D341Med (cell line): ENCODE results near the gene SMPD2.

Source experiments
- DNase-seq: peaks from one replicate; pipeline ENCODE4 v3.0.0; 2012; ENCODE audit warnings: low spot score

SMPD2 gene, protein sequence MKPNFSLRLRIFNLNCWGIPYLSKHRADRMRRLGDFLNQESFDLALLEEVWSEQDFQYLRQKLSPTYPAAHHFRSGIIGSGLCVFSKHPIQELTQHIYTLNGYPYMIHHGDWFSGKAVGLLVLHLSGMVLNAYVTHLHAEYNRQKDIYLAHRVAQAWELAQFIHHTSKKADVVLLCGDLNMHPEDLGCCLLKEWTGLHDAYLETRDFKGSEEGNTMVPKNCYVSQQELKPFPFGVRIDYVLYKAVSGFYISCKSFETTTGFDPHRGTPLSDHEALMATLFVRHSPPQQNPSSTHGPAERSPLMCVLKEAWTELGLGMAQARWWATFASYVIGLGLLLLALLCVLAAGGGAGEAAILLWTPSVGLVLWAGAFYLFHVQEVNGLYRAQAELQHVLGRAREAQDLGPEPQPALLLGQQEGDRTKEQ

DNA sequence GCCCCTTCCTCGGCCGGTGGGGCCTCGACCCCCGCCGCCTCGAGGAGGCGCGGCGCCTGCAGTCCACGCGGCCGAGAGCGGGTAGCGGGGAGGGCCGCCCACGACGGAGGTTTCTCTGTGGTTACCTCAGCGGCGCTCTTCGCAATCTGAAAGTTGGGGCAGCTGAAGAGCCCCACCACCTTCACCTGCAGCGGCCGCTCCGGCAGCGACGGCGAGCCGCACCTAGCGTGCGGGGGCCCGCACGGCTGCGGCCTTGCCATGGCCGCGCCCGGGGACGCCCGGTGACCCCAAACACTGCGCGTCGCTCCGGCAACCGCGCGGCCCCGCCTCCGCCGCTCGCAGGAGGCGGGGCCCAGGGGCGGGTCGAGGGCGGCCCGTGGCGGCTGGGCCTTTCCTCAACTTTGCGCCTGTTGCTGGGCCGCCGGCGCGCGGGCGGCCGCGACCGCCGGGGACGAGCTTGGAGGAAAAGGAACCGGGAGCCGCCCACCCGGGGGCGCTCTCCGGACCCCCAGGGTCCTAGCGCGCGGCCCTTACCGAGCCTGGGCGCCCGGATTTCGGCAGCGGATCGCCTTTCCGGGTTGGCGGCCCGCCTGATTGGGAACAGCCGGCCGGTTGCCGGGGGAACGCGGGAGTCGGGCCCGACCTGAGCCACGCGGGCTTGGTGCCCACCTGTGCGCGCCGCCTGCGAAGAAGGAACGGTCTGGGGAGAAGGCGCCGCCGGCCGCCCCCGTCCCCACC lies at the start of gene SMPD2, which contains the start of gene PPIL6:
Gene SMPD2, plus strand, starts transcription at position 394 of the 738 bp plus-strand sequence. CDS start 398 bp downstream, outside the sequence.
Gene PPIL6, minus strand, starts transcription at position 298 of the 738 bp plus-strand sequence. Its CDS starts 38 bp downstream, at position 260.
- DNase-seq, result peak; percentile 98

DNA sequence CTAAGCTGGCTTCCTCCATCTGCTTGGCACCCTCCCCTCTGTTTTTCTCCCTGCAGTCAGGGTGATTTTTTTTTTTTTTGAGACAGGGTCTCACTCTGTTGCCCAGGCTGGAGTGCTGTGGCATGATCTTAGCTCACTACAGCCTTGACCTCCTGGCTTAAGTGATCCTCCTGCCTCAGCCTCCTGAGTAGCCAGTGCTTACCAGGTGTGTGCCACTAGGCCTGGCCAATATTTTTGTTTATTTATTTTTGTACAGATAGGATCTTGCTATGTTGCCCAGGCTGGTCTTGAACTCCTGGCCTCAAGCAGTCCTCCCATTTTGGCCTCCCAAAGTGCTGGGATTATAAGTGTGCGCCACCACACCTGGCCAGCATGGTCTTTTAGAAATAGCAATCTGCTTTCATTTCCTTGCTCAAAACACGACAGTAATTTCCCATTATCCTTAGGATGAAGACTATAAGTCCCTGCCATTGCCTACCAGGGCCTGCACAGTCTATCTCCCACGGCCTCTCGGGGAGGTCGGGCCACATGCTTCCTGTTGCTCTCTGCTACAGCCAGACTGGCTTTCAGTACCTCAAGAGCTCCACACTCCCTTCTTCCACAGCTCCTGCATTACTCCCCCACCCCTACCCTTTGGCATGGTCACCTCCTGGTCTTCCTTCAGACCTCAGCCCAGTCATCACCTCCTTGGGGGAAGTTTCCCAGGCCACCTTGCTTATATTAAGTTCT lies 47.2 kb upstream of the SMPD2 start:
- DNase-seq, result no peak

DNA sequence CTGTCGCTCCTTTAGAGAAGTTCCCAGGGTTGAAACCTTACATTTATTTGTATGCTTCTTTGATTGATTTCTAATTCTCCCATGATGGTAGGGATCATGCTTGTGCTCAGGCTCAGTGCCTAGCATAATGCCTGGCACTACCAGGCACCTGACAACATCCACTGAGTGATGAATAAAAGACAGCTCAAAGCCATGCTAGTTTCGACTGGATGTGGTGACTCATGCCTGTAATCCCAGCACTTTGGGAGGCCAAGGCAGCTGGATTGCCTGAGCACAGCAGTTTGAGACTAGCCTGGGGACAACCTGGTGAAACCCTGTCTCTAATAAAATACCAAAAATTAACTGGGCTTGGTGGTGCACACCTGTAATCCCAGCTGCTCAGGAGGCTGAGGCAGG lies 46.6 kb upstream of the SMPD2 start:
- no peak for DNase-seq

DNA sequence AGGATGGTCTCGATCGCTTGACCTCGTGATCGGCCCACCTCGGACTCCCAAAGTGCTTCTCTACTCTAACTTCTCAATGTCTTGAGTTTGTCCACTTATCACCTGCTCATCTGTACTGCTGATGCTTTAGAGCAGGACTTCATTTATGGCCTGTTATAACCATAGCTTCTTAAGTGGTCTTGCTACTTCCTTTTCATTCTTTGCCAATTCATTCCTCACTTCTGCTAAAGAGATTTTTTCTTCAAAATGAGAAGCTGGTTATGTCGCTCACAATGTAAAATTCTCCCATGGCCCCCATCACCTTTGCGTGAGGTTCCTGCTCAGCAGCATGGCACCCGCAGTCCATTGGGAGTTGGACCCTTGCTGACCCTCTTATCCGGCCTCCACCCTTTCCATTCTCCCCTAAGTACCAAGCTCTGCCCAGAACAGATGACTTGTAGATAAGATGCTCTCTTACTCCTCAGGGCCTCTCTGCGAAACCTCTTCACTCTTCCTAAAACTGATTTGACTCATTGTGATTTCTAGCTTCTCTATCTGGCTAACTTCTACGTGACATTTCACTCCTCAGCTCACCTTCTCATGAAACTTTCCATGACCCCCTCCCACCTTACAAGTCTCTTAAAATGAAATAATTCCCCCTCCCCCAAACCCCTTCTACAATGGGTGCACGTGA lies 44.3 kb upstream of the SMPD2 start:
- DNase-seq, result no peak

DNA sequence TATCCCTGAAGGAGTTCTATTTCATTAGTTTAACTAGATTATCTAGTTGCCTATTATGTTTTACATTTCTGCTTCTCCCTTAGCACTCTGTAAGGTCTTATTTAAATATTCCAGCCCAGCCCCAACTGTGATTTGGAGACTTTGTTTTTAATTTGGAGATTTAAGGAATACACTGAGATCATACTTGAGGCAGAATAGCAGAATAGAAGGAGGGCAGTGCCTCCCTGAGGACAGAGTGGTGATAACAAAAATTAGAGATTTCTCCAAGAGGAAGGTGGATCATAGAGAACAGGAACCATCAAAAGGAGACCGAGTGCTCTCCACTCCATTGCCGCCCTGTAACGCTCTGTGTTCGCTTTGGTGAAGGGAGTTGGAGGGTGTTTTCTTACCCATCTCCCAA lies 43.5 kb upstream of the SMPD2 start:
- no peak for DNase-seq

DNA sequence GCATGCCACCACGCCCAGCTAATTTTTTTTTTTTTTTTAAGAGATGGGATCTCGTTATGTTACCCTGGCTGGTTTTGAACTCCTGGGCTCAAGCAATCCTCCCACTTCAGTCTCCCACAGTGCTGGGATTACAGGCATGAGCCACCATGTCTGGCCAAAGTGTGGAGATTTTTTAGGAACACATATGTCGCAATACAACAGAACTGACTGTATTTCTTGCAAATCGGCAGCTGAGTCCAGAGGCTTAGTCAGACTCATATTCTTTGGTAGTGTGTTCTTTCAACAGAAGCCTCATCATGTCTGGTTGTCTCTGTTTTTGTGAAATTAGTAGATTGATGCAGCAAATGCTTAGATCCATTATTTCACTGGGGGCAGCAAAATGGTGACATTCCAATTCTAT lies 34.3 kb upstream of the SMPD2 start:
- no peak for DNase-seq

DNA sequence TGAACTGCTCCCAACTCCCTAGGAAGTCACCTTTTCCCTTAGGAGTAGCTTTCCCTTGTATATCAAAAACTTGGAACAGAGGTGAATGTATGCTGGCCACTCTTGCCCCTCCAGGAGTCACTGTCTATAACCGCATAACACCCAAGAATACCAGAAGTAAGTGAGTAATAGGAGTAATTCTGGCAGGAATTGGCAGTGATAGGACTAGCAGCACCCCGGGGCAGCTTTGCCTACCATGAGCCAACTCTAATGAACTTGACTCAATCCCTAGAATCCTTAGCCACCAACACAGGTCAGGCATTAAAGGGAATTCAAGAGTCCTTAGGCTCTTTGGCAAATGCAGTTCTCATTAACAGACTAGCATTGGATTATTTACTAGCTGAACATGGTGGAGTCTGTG lies 29.5 kb upstream of the SMPD2 start:
- DNase-seq, result no peak

DNA sequence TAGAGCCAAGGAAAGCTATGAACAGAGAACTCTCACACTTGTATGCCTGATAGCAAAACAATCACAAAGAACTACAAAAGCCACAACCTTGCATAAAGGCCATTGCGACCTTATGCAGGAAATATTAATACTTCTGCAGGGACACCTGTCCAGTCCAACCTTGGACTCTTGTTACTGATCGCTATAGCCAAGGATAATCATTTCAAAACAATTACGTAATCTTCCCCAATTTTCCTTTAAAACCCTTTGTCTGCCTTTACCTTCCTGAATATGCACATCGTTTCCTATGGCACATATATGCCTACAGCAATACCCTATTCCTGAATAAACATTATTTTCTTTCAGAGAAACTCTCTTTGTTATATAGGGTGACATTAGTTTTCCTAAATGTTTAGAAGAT lies 22.9 kb upstream of the SMPD2 start:
- DNase-seq, result no peak

DNA sequence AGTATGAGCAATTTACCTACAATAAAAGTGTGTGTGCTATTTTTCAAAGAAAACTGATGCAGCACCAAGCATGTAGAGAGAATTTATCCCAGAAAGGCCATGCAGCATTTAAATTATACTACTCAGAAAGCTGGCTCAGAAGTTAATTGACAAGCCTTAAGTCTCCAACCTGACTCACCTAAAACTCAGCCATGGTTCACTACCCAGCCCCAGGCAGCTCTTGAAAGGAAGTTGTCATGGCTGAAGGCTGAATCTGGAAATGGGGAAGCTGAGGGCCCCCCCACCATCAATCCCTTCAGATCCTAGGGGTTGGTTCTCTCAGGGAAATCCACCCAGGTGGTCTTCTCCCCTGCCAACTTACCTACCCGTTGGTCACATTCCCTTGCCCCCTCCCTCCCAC lies 19.8 kb upstream of the SMPD2 start:
- DNase-seq, result no peak

DNA sequence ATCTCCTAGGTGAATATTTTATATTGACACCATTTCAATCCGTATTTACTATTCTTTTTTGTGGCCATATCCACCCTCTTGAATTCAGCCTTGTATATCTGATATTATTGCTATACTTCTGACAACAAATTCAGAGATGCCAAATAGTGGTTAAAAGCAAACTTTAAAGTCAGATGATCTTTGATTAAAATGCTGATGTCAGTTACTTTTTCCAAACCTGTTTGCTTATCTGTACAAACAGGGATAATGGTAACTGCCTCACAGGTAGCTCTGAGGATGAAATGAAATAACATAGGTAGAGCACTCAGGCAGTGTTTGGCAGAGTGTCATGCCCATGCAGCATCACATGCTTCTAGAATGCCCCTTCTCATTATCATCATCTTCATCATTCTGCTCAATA lies 19.3 kb upstream of the SMPD2 start:
- DNase-seq, result no peak

DNA sequence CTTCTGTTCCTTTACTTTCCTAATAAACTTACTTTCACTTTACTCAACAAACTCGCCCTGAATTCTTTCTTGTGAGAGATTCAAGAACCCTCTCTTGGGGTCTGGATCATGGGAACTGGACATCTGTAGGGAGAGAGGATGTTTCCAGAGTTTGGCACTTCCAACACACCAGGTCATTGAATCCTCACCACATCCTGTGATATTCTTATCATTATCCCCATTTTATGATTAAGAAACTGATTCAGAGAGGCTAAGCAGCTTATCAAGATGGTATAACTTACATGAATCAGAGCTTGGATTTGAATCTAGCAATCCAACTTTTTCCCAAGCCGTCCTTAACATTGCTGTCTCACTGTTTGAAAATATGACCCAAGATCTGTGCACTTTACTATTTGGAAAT lies 15.6 kb upstream of the SMPD2 start:
- no peak for DNase-seq

DNA sequence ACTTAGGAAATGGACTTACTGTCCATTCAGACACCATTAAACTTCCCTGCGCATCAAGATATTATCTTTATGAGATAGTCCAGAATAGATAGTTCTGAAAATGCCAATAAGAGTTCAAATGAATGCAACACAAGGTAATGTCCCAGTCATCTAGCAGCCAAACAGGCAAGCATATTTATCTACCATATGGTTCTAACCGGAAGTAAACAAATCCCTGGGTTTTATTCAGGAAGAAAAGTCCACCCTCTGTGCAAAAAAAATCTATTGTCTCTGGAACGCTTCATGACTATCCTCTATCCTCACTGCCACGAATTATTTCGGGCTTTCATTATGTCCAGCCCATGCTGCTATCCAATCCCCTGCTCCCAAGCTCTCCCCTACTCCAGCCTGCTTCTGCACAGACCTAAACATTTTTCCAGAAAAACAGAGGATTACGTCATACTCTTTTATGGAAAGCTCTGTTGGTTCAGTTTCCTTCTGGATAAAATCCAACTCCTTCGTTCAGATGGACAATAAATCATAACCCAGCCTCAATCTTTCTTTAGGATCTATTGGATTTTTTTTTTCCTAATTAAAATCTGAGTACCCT lies 11.5 kb upstream of the SMPD2 start:
- no peak for DNase-seq

DNA sequence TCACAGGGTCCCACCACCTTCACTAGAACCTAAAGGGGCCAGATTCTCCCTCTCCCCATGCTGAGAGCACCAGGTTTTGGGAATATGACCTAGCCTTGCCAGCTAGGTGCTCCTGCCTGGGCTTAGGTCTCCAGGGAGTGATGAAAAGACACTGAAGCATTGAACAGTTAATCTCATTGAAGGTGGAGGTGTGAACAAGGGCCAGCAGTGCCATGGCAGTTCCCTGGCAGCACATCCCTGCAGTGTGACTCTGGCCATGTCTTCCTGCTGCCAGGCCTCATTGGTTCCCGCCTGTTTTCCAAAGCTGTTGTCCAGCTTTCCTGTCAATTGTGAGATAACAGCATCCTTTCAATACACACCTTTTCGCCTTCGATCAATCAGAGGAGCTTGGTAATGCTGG lies 11.0 kb upstream of the SMPD2 start:
- no peak for DNase-seq

DNA sequence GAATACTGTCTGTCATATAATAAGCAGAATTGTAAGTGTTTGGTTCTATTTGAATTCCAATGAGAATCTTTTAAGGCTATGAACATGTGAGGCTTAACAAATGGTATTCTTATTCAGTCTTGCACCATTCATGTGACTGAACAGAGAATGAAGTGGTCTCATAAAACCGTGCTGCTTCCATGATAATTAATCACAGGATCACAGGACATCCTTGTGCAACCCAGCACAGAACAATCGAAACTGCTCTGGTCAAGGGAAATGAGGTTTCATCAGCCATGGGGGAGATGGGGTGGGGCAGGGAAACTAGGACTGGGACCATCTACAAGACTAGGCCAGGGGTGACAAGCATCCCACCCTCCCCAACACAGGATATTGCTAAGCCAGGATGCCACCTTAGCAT lies 6.1 kb upstream of the SMPD2 start:
- no peak for DNase-seq

DNA sequence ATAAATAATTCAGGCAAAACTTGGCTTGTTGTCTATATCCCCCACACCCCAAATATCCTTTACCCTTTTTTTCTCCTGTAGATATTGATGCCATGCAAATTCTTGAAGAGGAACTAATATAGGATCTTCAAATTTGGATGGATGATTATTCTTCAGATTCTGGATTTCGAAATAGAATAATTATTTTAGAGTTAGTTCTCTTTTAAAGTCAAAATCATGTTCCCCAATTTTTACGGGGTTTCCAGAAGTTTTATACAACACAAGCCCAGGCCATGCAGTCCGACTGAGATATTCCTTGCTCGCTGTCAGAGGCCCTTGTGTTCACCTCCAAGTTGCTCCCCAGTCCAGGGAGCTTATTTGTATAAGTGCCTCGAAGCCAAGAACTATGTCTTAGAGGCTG lies 4.5 kb upstream of the SMPD2 start:
- DNase-seq, result no peak

DNA sequence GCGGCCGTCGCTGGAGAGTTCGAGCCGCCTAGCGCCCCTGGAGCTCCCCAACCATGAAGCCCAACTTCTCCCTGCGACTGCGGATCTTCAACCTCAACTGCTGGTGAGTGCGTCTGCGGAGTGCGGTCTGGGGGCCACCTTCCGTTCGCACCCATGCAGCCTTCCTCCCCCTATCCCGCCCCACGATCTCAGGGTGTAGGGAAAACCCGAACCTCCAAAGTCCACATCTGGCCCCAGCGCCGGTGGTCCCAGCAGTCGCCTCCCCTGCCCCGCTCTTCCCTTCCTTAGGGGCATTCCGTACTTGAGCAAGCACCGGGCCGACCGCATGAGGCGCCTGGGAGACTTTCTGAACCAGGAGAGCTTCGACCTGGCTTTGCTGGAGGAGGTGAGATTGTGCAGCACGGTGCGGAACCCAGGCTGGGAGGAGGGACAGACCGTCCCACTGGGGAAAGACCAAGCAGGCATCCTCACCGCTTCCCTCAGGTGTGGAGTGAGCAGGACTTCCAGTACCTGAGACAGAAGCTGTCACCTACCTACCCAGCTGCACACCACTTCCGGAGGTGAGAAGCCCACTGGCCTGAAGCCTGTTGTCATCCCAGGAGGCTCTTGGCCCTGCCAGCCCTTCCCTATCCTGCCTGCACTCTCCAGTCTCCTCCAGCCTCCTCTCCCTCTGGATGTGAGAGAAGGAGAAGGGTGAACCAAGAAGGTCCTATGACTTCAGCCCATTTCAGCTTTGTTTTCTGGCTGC lies 719 bp downstream of the SMPD2 start:
- DNase-seq, result peak; percentile 71

DNA sequence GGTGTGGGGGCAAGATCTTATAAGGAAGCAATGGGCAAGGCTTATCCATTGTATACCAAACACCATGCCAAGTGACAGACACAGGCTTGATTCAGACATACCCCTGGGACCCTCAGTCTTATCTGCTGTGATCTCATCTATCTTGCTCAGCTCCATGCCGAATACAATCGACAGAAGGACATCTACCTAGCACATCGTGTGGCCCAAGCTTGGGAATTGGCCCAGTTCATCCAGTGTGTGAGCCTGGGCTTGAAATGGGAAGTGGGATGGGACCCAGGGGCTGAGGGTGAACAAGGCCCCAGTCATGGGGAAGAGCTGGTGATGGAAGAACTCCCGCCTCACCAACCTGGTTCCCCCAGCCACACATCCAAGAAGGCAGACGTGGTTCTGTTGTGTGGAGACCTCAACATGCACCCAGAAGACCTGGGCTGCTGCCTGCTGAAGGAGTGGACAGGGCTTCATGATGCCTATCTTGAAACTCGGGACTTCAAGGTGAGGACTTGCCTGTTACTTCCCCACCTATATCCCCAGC lies 1.9 kb downstream of the SMPD2 start:
- DNase-seq, result no peak

DNA sequence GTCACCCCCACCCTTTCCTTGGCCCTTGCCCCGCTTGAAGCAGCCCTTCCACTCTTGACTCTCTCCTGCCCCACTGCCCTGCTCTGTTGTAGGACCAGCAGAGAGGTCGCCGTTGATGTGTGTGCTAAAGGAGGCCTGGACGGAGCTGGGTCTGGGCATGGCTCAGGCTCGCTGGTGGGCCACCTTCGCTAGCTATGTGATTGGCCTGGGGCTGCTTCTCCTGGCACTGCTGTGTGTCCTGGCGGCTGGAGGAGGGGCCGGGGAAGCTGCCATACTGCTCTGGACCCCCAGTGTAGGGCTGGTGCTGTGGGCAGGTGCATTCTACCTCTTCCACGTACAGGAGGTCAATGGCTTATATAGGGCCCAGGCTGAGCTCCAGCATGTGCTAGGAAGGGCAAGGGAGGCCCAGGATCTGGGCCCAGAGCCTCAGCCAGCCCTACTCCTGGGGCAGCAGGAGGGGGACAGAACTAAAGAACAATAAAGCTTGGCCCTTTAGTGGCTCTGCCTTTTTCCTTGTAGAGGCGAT lies 3.0 kb downstream of the SMPD2 start:
- DNase-seq, result no peak

DNA sequence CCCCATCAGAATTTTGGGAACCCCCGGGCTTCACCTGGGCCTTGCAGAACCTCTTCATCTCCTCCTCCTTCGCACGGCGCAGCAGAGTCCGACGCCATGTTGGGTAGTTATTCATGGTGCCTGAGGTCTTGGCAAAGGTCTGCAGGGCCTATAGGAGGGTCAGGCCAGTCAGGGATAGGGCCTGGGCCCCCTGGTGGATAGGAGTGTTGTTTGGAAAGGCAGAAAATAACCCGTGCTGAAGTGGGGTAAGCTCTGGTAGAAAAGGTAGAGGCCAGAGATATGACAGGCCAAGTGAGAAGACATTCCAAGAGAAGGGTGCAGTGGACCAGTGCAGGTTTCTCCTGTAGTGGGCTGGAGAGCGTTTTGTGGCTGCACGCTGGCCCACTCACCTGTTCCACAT lies 4.9 kb downstream of the SMPD2 start:
- DNase-seq, result no peak

DNA sequence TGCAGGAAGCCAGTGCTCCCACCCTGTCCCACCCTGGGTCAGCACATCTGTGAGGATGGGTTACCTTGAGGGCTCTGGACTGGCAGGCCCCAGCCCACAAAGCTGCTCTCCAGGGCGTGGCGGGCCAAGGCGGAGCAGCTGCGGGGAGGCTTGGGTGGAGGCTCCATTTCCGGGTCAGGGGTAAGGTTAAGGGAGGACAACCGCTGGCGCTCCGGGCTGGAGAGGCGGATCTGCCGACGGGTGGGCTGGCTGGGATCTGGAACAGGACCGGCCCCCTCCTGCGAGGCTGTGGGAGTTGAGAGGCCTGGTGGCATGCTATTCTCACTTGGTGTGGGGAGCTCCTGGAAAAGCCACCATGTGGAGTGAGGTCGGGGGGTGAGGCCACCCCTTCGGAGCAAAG lies 5.5 kb downstream of the SMPD2 start:
- DNase-seq, result no peak

DNA sequence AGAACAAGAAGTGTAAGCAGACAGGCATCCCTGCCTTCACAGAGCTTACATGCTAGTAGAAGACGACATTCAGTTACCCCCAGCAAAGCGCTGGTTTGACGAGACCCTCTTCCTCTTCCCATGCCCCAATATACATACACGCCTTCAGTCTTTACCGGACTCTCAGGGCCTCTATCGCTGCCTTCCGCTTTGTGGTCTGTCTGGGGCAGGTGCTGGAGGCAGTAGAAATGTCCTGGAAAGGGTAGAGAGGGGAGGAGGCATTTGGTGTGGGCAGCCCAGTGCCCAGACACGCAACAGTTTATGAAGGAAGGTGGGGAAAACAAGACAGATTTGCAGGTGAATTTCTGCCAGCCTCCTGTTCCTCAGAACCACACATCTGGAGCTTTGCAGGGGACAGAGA lies 6.0 kb downstream of the SMPD2 start:
- DNase-seq, result no peak
